ENCODE results near the gene CLIP2. TPM values are rescaled to one million over a fixed set of nuclear protein-coding genes. Genes with fewer than 3 reads are reported as not detected.

Gene CLIP2
- polyA plus RNA-seq, 1 of the 3 experiments (the other 2 are of a cell fraction), result 14.3 TPM

GRCh38 chr7:74417419-74417971 lies 128.3 kb downstream of the CLIP2 start:
- peak overlapping the region in 1 of 2 experiments; percentile 6; a peak in 1 of 4 replicates for H3K4me3 ChIP-seq (ENCODE audit: low read depth in 2 of 2, low read length in 1 of 2)
- no peaks in the 10 kb centered on the region for H3K9me3 ChIP-seq
- H3K4me1 ChIP-seq (ENCODE audit: control insufficient read depth in 1 of 2, insufficient read depth in 2 of 2, low read depth in 1 of 2, low read length in 1 of 2), result peaks cover 0 to 3% of the 10 kb centered on the region in 2 experiments; a peak in 1 of 4 replicates
- peak overlapping the region; percentile 80; the same call in 1 of the 2 replicates for H2AFZ ChIP-seq (ENCODE audit: low read depth)
- H3K9ac ChIP-seq, result no peak overlapping the region
- no peak overlapping the region for H3K4me2 ChIP-seq
- H3F3A ChIP-seq (replicated peaks; ENCODE audit: insufficient read depth), result peaks cover 9% of the 10 kb centered on the region
- H4K20me1 ChIP-seq (ENCODE audit: insufficient read depth), result no peaks in the 10 kb centered on the region
- 39% methylated on average over 12 of the region's 16 CpGs for WGBS (ENCODE audit: low lambda C conversion rate)
- DNase-seq, result peak; percentile 97
- no peaks in the 10 kb centered on the region for H3K79me2 ChIP-seq (ENCODE audit: insufficient read depth)
- no peaks in the 10 kb centered on the region for H3K36me3 ChIP-seq (replicated peaks in 1 of 2; ENCODE audit: control insufficient read depth in 1 of 2, insufficient read depth in 2 of 2, low read length in 1 of 2)
- no peaks in the 10 kb centered on the region for H3K9me2 ChIP-seq
- H3K27me3 ChIP-seq (ENCODE audit: insufficient read depth), result no peaks in the 10 kb centered on the region
- POLR2A ChIA-PET, result no interaction called here
- H3K27ac ChIP-seq (ENCODE audit: low read depth in 2 of 2, low read length in 1 of 2), result no peak overlapping the region
- CTCF ChIA-PET, result interaction anchor here (0.5 to 8.1 kb wide), 56 partner anchors 10 to 632 kb away, joined by 3 to 130 read pairs (median 4); partner anchors contain the start of gene GTF2IRD1
- TF ChIP-seq FOXM1 (IDR thresholded peaks at IDR 0.05; ENCODE audit: low read depth) (no peak), MAX (IDR thresholded peaks at IDR 0.05; ENCODE audit: low read depth) (no peak), MXI1 (IDR thresholded peaks at IDR 0.05; ENCODE audit: low read depth, low read length) (peak; percentile 90), SMC3 (IDR thresholded peaks at IDR 0.05; ENCODE audit: low read depth, low read length) (peak; percentile 99), RAD21 (IDR thresholded peaks at IDR 0.05; ENCODE audit: low read length) (peak; percentile 100), IRF3 (IDR thresholded peaks at IDR 0.05; ENCODE audit: low read depth, low read length) (no peak), USF2 (IDR thresholded peaks at IDR 0.05; ENCODE audit: borderline replicate concordance, low read depth, low read length) (no peak), ELF1 (IDR thresholded peaks at IDR 0.05) (no peak), FOSL2 (IDR thresholded peaks at IDR 0.05; ENCODE audit: borderline replicate concordance, low read depth) (no peak), CTCF (IDR thresholded peaks at IDR 0.05) (peak; percentile 99)

GRCh38 chr7:74418076-74418475 lies 128.9 kb downstream of the CLIP2 start:
- Histone ChIP-seq H3K79me2 (ENCODE audit: insufficient read depth) (no peaks in the 10 kb centered on the region), H3K4me3 (ENCODE audit: low read depth in 2 of 2, low read length in 1 of 2) (no peak overlapping the region), H2AFZ (ENCODE audit: low read depth) (no peak overlapping the region), H3K4me2 (no peak overlapping the region), H3K4me1 (ENCODE audit: control insufficient read depth in 1 of 2, insufficient read depth in 2 of 2, low read depth in 1 of 2, low read length in 1 of 2) (peaks cover 0 to 3% of the 10 kb centered on the region in 2 experiments; a peak in 1 of 4 replicates), H3K9me3 (no peaks in the 10 kb centered on the region), H3K27ac (ENCODE audit: low read depth in 2 of 2, low read length in 1 of 2) (no peak overlapping the region), H3K27me3 (ENCODE audit: insufficient read depth) (no peaks in the 10 kb centered on the region), H3F3A (replicated peaks; ENCODE audit: insufficient read depth) (peaks cover 9% of the 10 kb centered on the region), H3K36me3 (replicated peaks in 1 of 2; ENCODE audit: control insufficient read depth in 1 of 2, insufficient read depth in 2 of 2, low read length in 1 of 2) (no peaks in the 10 kb centered on the region), H3K9me2 (no peaks in the 10 kb centered on the region), H4K20me1 (ENCODE audit: insufficient read depth) (no peaks in the 10 kb centered on the region), H3K9ac (no peak overlapping the region)
- no peak for DNase-seq
- POLR2A ChIA-PET, result no interaction called here
- 67% methylated on average over 8 of the region's 8 CpGs for WGBS (ENCODE audit: low lambda C conversion rate)
- CTCF ChIA-PET, result interaction anchor here (0.5 to 8.1 kb wide), 55 partner anchors 10 to 631 kb away, joined by 3 to 130 read pairs (median 4); partner anchors contain the start of gene GTF2IRD1
- TF ChIP-seq POLR2AphosphoS5 (IDR thresholded peaks at IDR 0.05; ENCODE audit: low read depth, low read length) (no peak), GATA2 (CRISPR knock-in tag; IDR thresholded peaks at IDR 0.05) (no peak), MEF2A (IDR thresholded peaks at IDR 0.05; ENCODE audit: borderline replicate concordance, low read depth) (no peak), TAF1 (IDR thresholded peaks at IDR 0.05; ENCODE audit: borderline replicate concordance, low read depth, low read length) (no peak), USF2 (IDR thresholded peaks at IDR 0.05; ENCODE audit: borderline replicate concordance, low read depth, low read length) (no peak), TCF12 (IDR thresholded peaks at IDR 0.05) (no peak), RXRA (IDR thresholded peaks at IDR 0.05; ENCODE audit: borderline replicate concordance, low read depth) (no peak), YY1 (IDR thresholded peaks at IDR 0.05; ENCODE audit: low read depth) (no peak), REST (IDR thresholded peaks at IDR 0.05; ENCODE audit: low read depth, low read length) (no peak)
